ENCODE data around the gene IFI27L1.

DNA sequence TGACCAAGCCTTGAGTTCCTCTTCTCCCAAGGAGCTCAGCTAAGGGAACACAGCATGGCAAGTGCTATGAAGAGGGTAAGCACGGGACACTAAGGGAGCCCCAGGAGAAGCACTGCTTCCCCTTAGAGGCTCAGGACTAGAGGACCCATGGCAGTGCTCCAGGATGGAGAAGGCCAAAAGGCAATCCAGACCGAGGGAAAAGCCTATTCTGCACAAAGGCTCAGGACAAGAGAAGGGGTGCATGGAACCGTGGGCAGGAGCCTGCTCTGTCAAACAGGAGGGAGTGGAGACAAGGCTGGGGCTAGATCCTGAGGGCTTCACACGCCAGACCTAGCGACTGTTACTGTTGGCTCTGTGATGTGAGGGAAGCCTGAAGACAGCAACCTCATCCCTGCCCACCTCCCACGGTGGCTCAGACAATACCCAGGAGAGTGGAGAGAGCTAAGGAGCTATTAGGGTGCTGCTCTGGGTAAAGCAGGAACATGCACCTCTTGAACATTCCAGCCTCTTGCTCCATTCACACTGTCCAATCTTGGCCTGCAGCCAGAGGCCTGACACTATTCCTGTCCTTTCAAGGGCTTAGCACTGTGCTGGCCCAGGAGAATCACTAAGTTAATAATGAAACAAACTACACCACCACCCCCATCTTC is 30.8 kb upstream of the IFI27L1 start:
- no peak for TF ChIP-seq EZH2 (optimal IDR thresholded peaks at IDR 0.05; ENCODE audit: low read depth, low read length)
- TF ChIP-seq, protein P1, sequence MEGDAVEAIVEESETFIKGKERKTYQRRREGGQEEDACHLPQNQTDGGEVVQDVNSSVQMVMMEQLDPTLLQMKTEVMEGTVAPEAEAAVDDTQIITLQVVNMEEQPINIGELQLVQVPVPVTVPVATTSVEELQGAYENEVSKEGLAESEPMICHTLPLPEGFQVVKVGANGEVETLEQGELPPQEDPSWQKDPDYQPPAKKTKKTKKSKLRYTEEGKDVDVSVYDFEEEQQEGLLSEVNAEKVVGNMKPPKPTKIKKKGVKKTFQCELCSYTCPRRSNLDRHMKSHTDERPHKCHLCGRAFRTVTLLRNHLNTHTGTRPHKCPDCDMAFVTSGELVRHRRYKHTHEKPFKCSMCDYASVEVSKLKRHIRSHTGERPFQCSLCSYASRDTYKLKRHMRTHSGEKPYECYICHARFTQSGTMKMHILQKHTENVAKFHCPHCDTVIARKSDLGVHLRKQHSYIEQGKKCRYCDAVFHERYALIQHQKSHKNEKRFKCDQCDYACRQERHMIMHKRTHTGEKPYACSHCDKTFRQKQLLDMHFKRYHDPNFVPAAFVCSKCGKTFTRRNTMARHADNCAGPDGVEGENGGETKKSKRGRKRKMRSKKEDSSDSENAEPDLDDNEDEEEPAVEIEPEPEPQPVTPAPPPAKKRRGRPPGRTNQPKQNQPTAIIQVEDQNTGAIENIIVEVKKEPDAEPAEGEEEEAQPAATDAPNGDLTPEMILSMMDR (IDR thresholded peaks at IDR 0.05; ENCODE audit: low read length): no peak

Data from MM.1S (cell line).